ENCODE results near the gene TRAPPC11. TPM values are rescaled to one million over a fixed set of nuclear protein-coding genes. Genes with fewer than 3 reads are reported as not detected.

The TRAPPC11 gene
- total and polyA plus RNA-seq, 9 of the 15 experiments (the other 6 are each of a cell fraction or from before 2014, with no cell fraction given): 11.6 to 49.0 (median 28.7) TPM

DNA sequence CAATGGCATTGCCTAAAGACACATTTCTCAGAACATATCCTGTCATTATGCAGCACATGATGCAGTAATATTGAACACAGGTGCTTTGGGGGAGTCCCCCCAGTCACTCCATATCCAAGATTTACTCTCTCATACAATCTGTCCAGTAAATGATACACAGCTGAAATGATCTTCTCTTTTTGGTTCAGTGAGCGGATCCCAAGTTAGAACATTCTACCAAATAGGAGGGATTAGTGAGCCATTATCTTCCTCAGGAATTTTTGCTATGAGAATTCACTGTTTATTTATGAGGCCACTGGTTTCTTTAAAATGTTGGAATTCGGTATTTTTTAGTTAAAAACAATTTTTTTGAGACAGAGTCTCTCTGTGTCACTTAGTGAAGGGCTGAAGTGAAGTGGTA lies 96.5 kb downstream of the TRAPPC11 start:
- H4K20me1 ChIP-seq (replicated peaks; ENCODE audit: control insufficient read depth, insufficient read depth, low read length): no peaks in the 10 kb centered on the region
- H3K9me1 ChIP-seq (ENCODE audit: control insufficient read depth, insufficient read depth, low read length): no peaks in the 10 kb centered on the region
- WGBS (ENCODE audit: insufficient coverage, low coverage, missing lambda C conversion rate): 10% methylated on average over 2 of the region's 2 CpGs
- no peak overlapping the region for H2AFZ ChIP-seq (ENCODE audit: low read depth, low read length)
- in situ Hi-C loops (cut with MboI): no loop called here
- DNase-seq (ENCODE audit: extremely low read depth in 1 of 4, low spot score in 3 of 4) (no peak), ATAC-seq (no peak), FAIRE-seq (no peak)
- no peak overlapping the region for H3K9ac ChIP-seq (ENCODE audit: insufficient read depth in 1 of 2, low read depth in 2 of 2, low read length in 2 of 2)
- intact Hi-C loops (cut with micrococcal nuclease): no loop called here
- no peaks in the 10 kb centered on the region for H3K9me3 ChIP-seq (replicated peaks; ENCODE audit: control insufficient read depth, insufficient read depth, low read depth, low read length)
- H3K79me2 ChIP-seq (ENCODE audit: control insufficient read depth, insufficient read depth, low read length): no peaks in the 10 kb centered on the region
- H3K27me3 ChIP-seq (ENCODE audit: control insufficient read depth in 2 of 2, insufficient read depth in 2 of 2, low read length in 2 of 2): peaks cover 35 to 45% of the 10 kb centered on the region in 2 experiments
- no peak overlapping the region for H3K27ac ChIP-seq (ENCODE audit: extremely low read depth, low read depth, low read length)
- CTCF ChIA-PET (ENCODE audit: low intra/inter-chr PET ratio): no interaction called here
- H3K36me3 ChIP-seq (ENCODE audit: control insufficient read depth, insufficient read depth, low read length): no peaks in the 10 kb centered on the region
- TF ChIP-seq MTA3 (IDR thresholded peaks at IDR 0.05; ENCODE audit: borderline replicate concordance) (no peak), NCOA2 (IDR thresholded peaks at IDR 0.05; ENCODE audit: partially characterized antibody in 2 of 2) (no peak), RHOXF2B (CRISPR knock-in tag; conservative IDR thresholded peaks at IDR 0.05) (no peak), ILK (tag; IDR thresholded peaks at IDR 0.05; ENCODE audit: borderline replicate concordance, low read depth) (no peak), POLR2B (IDR thresholded peaks at IDR 0.05; ENCODE audit: low read depth, partially characterized antibody) (no peak), NELFE (IDR thresholded peaks at IDR 0.05; ENCODE audit: insufficient read depth, insufficient read length) (no peak), ZNF778 (CRISPR knock-in tag; IDR thresholded peaks at IDR 0.05) (no peak), CTBP1 (IDR thresholded peaks at IDR 0.05; ENCODE audit: borderline replicate concordance) (no peak), ZNF551 (CRISPR knock-in tag; IDR thresholded peaks at IDR 0.05) (no peak), KDM1A (IDR thresholded peaks at IDR 0.05) (no peak), BDP1 (IDR thresholded peaks at IDR 0.05; ENCODE audit: insufficient read depth, insufficient read length) (no peak), RBM34 (IDR thresholded peaks at IDR 0.05; ENCODE audit: borderline replicate concordance, insufficient read depth, low read length) (no peak)
- TF ChIP-seq, protein P1, sequence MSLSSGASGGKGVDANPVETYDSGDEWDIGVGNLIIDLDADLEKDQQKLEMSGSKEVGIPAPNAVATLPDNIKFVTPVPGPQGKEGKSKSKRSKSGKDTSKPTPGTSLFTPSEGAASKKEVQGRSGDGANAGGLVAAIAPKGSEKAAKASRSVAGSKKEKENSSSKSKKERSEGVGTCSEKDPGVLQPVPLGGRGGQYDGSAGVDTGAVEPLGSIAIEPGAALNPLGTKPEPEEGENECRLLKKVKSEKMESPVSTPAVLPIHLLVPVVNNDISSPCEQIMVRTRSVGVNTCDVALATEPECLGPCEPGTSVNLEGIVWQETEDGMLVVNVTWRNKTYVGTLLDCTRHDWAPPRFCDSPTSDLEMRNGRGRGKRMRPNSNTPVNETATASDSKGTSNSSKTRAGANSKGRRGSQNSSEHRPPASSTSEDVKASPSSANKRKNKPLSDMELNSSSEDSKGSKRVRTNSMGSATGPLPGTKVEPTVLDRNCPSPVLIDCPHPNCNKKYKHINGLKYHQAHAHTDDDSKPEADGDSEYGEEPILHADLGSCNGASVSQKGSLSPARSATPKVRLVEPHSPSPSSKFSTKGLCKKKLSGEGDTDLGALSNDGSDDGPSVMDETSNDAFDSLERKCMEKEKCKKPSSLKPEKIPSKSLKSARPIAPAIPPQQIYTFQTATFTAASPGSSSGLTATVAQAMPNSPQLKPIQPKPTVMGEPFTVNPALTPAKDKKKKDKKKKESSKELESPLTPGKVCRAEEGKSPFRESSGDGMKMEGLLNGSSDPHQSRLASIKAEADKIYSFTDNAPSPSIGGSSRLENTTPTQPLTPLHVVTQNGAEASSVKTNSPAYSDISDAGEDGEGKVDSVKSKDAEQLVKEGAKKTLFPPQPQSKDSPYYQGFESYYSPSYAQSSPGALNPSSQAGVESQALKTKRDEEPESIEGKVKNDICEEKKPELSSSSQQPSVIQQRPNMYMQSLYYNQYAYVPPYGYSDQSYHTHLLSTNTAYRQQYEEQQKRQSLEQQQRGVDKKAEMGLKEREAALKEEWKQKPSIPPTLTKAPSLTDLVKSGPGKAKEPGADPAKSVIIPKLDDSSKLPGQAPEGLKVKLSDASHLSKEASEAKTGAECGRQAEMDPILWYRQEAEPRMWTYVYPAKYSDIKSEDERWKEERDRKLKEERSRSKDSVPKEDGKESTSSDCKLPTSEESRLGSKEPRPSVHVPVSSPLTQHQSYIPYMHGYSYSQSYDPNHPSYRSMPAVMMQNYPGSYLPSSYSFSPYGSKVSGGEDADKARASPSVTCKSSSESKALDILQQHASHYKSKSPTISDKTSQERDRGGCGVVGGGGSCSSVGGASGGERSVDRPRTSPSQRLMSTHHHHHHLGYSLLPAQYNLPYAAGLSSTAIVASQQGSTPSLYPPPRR (CRISPR knock-in tag; IDR thresholded peaks at IDR 0.05; ENCODE audit: borderline replicate concordance): no peak
- TF ChIP-seq, protein P2, sequence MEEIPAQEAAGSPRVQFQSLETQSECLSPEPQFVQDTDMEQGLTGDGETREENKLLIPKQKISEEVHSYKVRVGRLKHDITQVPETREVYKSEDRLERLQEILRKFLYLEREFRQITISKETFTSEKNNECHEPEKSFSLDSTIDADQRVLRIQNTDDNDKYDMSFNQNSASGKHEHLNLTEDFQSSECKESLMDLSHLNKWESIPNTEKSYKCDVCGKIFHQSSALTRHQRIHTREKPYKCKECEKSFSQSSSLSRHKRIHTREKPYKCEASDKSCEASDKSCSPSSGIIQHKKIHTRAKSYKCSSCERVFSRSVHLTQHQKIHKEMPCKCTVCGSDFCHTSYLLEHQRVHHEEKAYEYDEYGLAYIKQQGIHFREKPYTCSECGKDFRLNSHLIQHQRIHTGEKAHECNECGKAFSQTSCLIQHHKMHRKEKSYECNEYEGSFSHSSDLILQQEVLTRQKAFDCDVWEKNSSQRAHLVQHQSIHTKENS (CRISPR knock-in tag; IDR thresholded peaks at IDR 0.05): no peak
- TF ChIP-seq, protein P3, sequence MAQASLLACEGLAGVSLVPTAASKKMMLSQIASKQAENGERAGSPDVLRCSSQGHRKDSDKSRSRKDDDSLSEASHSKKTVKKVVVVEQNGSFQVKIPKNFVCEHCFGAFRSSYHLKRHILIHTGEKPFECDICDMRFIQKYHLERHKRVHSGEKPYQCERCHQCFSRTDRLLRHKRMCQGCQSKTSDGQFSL (CRISPR knock-in tag; IDR thresholded peaks at IDR 0.05): no peak
- TF ChIP-seq, protein P3 (tag; IDR thresholded peaks at IDR 0.05): no peak
- H3K4me1 ChIP-seq (replicated peaks in 1 of 2; ENCODE audit: control insufficient read depth in 2 of 2, insufficient read depth in 2 of 2, low read length in 2 of 2): peaks cover 6% of the 10 kb centered on the region in 2 experiments; a peak in 4 of 5 replicates
- POLR2A ChIA-PET: no interaction called here
- no TSS peak for BruUV-seq (replicated peaks)
- H3K4me3 ChIP-seq: no peak overlapping the region
- H3K4me2 ChIP-seq (ENCODE audit: insufficient read depth, low read length): no peak overlapping the region
